ENCODE data around the gene VSTM5. TPM values are rescaled to one million over a fixed set of nuclear protein-coding genes. Genes with fewer than 3 reads are reported as not detected.

Gene VSTM5
- polyA plus RNA-seq, 3 donors, result not detected

- no peak overlapping the region for H2AFZ ChIP-seq (ENCODE audit: insufficient read depth, low read depth, low read length, poor library complexity, severe bottlenecking)
- intact Hi-C loops (cut with micrococcal nuclease), result no loop called here
- TF ChIP-seq, protein P1, sequence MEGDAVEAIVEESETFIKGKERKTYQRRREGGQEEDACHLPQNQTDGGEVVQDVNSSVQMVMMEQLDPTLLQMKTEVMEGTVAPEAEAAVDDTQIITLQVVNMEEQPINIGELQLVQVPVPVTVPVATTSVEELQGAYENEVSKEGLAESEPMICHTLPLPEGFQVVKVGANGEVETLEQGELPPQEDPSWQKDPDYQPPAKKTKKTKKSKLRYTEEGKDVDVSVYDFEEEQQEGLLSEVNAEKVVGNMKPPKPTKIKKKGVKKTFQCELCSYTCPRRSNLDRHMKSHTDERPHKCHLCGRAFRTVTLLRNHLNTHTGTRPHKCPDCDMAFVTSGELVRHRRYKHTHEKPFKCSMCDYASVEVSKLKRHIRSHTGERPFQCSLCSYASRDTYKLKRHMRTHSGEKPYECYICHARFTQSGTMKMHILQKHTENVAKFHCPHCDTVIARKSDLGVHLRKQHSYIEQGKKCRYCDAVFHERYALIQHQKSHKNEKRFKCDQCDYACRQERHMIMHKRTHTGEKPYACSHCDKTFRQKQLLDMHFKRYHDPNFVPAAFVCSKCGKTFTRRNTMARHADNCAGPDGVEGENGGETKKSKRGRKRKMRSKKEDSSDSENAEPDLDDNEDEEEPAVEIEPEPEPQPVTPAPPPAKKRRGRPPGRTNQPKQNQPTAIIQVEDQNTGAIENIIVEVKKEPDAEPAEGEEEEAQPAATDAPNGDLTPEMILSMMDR (IDR thresholded peaks at IDR 0.05), result no peak
- Mint-ChIP-seq H3K36me3 (no peaks in the 10 kb centered on the region), H3K4me1 (no peaks in the 10 kb centered on the region), H3K27ac (no peak overlapping the region), H3K4me3 (no peak overlapping the region), H3K9me3 (peaks cover 0 to 2% (median 0%) of the 10 kb centered on the region in 7 donors), H3K27me3 (ENCODE audit: low read depth in 3 of 3) (peaks cover 1 to 3% (median 2%) of the 10 kb centered on the region in 3 donors)
- no peak for DNase-seq
- WGBS (ENCODE audit: insufficient coverage), result no CpG with 5 or more reads among the region's 4 CpGs
- H3K9me3 ChIP-seq (replicated peaks in 1 of 2; ENCODE audit: control insufficient read depth in 1 of 2, insufficient read depth in 1 of 2, low read length in 2 of 2), result no peaks in the 10 kb centered on the region
- no peaks in the 10 kb centered on the region for H3K27me3 ChIP-seq (ENCODE audit: control insufficient read depth in 2 of 2, insufficient read depth in 2 of 2, low read length in 2 of 2)
- H3K79me2 ChIP-seq (ENCODE audit: insufficient read depth, low read length), result no peaks in the 10 kb centered on the region
- H4K20me1 ChIP-seq (ENCODE audit: insufficient read depth, low read length), result no peaks in the 10 kb centered on the region
- no peak overlapping the region for H3K4me3 ChIP-seq (replicated peaks in 1 of 3; ENCODE audit: low read depth in 2 of 3, low read length in 3 of 3)
- H3K4me2 ChIP-seq (replicated peaks; ENCODE audit: extremely low read depth, low read length, poor library complexity, severe bottlenecking), result no peak overlapping the region
- H3K36me3 ChIP-seq (replicated peaks in 1 of 2; ENCODE audit: control insufficient read depth in 1 of 2, insufficient read depth in 2 of 2, low read length in 2 of 2), result no peaks in the 10 kb centered on the region
- H3K27ac ChIP-seq (ENCODE audit: low read depth in 1 of 2, low read length in 2 of 2), result no peak overlapping the region
- H3K9ac ChIP-seq (ENCODE audit: insufficient read depth, low read length, poor library complexity, severe bottlenecking), result no peak overlapping the region
- H3K4me1 ChIP-seq (ENCODE audit: control insufficient read depth in 1 of 2, insufficient read depth in 2 of 2, low read length in 2 of 2), result no peaks in the 10 kb centered on the region
Measured at GRCh38 chr11:93823210-93823609, 27.2 kb downstream of the VSTM5 start.

GRCh38 chr11:93822359-93822758 is 28.1 kb downstream of the VSTM5 start:
- no peak overlapping the region for H3K27ac Mint-ChIP-seq
- Histone ChIP-seq H3K36me3 (replicated peaks in 1 of 2; ENCODE audit: control insufficient read depth in 1 of 2, insufficient read depth in 2 of 2, low read length in 2 of 2) (no peaks in the 10 kb centered on the region), H3K9me3 (replicated peaks in 1 of 2; ENCODE audit: control insufficient read depth in 1 of 2, insufficient read depth in 1 of 2, low read length in 2 of 2) (no peaks in the 10 kb centered on the region)

More at GRCh38 chr11:93822359-93822758, 28.1 kb downstream of the VSTM5 start:
- H2AFZ ChIP-seq (ENCODE audit: insufficient read depth, low read depth, low read length, poor library complexity, severe bottlenecking), result no peak overlapping the region
- no peak overlapping the region for H3K9ac ChIP-seq (ENCODE audit: insufficient read depth, low read length, poor library complexity, severe bottlenecking)
- Mint-ChIP-seq H3K36me3 (peaks cover 0 to 3% of the 10 kb centered on the region in 2 donors), H3K9me3 (peaks cover 0 to 2% (median 0%) of the 10 kb centered on the region in 7 donors), H3K4me3 (no peak overlapping the region), H3K4me1 (no peaks in the 10 kb centered on the region), H3K27me3 (ENCODE audit: low read depth in 3 of 3) (peaks cover 1 to 2% (median 2%) of the 10 kb centered on the region in 3 donors)
- no peak overlapping the region for H3K27ac ChIP-seq (ENCODE audit: low read depth in 1 of 2, low read length in 2 of 2)
- no peaks in the 10 kb centered on the region for H4K20me1 ChIP-seq (ENCODE audit: insufficient read depth, low read length)
- 93% methylated on average over 5 of the region's 5 CpGs for WGBS (ENCODE audit: insufficient coverage)
- no peak overlapping the region for H3K4me3 ChIP-seq (replicated peaks in 1 of 3; ENCODE audit: low read depth in 2 of 3, low read length in 3 of 3)
- TF ChIP-seq, protein P1 (IDR thresholded peaks at IDR 0.05), result no peak
- no peak overlapping the region for H3K4me2 ChIP-seq (replicated peaks; ENCODE audit: extremely low read depth, low read length, poor library complexity, severe bottlenecking)
- intact Hi-C loops (cut with micrococcal nuclease), result no loop called here
- H3K79me2 ChIP-seq (ENCODE audit: insufficient read depth, low read length), result no peaks in the 10 kb centered on the region
- no peaks in the 10 kb centered on the region for H3K4me1 ChIP-seq (ENCODE audit: control insufficient read depth in 1 of 2, insufficient read depth in 2 of 2, low read length in 2 of 2)
- H3K27me3 ChIP-seq (ENCODE audit: control insufficient read depth in 2 of 2, insufficient read depth in 2 of 2, low read length in 2 of 2), result no peaks in the 10 kb centered on the region
- no peak for DNase-seq
